CD4-positive, alpha-beta T cell treated with Interleukin-17A for 1 hour (primary cell): Measurements from ENCODE around the gene ABCA1.

ENCODE experiments used
- DNase-seq: peaks from one replicate; pipeline ENCODE4 v3.0.0-alpha.2; 2020

The ABCA1 gene

GRCh38 chr9:104747565-104748358 lies 180.2 kb downstream of the ABCA1 start, which contains the start of gene NIPSNAP3A:
Gene NIPSNAP3A, plus strand, starts transcription at chr9:104747683. Its CDS starts 110 bp downstream, at chr9:104747793.
- peak; percentile 89 for DNase-seq

- no peak for DNase-seq
These were observed 180.8 kb downstream of the ABCA1 start for GRCh38 chr9:104747245-104747564.

GRCh38 chr9:104746798-104747197 lies 181.2 kb downstream of the ABCA1 start:
- no peak for DNase-seq

GRCh38 chr9:104746285-104746684 lies 181.7 kb downstream of the ABCA1 start:
- DNase-seq, result no peak

- DNase-seq, result no peak
These were observed 182.1 kb downstream of the ABCA1 start for GRCh38 chr9:104745852-104746251.

GRCh38 chr9:104743376-104743985 lies 184.5 kb downstream of the ABCA1 start:
- peak; percentile 80 for DNase-seq

GRCh38 chr9:104740621-104741020 lies 187.3 kb downstream of the ABCA1 start:
- no peak for DNase-seq

- no peak for DNase-seq
These were observed 189.5 kb downstream of the ABCA1 start for GRCh38 chr9:104738452-104738851.
